GM12873 (cell line): ENCODE results near the gene ZNF467.

Experiments used
- TF ChIP-seq, protein P1 (sequence below): IDR thresholded peaks from 2 replicates; pipeline ENCODE4 v1.5.1; 2012; ENCODE audit warnings: low read depth, mild to moderate bottlenecking, moderate library complexity, low read length, control low read depth; ENCODE audit not compliant: insufficient read depth; ENCODE audit errors: missing control alignments

The ZNF467 gene

DNA sequence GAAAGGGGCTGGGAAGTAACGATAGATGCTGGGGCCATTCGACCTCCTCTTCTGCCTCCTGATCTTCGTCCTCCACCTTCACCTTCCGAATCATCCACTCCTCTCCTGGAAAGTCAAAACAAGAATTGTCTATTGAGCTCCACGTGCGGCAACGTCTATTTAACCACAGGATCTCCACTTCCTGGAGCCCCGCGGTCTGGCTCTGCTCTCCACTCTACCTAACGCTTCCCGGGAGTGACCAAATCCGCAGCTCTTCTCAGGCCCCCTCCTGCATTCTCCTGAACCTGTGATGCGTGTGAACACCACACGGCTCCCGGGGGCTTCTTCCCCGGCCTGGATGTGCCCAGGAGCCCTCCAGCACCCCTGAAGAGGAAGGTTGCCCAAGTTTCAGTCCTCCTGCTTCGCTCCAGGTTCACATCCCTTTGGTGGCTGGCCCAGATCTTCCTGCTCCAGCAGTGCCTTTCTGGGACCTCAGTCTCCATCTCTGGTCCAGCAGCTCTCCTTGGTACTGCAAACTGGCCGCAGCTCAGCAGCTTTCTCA, 7.2 kb downstream of the ZNF467 start:
- TF ChIP-seq, protein P1, sequence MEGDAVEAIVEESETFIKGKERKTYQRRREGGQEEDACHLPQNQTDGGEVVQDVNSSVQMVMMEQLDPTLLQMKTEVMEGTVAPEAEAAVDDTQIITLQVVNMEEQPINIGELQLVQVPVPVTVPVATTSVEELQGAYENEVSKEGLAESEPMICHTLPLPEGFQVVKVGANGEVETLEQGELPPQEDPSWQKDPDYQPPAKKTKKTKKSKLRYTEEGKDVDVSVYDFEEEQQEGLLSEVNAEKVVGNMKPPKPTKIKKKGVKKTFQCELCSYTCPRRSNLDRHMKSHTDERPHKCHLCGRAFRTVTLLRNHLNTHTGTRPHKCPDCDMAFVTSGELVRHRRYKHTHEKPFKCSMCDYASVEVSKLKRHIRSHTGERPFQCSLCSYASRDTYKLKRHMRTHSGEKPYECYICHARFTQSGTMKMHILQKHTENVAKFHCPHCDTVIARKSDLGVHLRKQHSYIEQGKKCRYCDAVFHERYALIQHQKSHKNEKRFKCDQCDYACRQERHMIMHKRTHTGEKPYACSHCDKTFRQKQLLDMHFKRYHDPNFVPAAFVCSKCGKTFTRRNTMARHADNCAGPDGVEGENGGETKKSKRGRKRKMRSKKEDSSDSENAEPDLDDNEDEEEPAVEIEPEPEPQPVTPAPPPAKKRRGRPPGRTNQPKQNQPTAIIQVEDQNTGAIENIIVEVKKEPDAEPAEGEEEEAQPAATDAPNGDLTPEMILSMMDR: no peak

DNA sequence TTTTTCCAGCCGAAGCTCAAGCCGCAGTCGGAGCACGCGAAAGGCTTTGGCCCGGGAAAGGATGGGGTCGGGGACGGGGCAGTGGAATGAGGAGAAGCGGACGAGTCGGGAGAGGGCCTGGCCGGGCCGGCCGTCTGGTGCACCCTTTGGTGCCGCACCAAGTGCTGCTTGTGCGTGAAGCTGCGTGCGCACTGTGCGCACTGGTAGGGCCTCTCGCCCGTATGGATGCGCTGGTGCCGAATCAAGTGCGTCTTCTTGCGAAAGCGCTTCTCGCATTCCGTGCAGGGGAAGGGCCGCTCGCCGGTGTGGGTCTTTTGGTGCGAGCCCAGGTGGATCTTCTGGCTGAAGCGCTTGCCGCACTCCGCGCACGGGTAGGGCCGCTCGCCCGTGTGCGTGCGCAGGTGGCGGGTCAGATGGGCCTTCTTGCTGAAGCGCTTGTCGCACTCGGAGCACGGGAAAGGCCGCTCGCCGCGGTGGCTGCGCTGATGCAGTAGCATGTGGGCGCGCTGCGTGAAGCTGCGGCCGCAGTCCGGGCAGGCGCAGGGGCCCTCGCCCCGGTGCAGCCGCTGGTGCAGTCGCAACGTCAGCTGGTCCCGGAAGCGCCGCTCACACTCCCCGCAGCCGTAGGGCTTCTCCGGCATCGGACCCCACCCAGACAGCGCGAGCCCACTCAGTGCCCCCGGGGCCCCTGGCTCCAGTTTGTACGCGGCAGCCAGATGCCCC, 7.8 kb downstream of the ZNF467 start:
- TF ChIP-seq, protein P1: no peak

DNA sequence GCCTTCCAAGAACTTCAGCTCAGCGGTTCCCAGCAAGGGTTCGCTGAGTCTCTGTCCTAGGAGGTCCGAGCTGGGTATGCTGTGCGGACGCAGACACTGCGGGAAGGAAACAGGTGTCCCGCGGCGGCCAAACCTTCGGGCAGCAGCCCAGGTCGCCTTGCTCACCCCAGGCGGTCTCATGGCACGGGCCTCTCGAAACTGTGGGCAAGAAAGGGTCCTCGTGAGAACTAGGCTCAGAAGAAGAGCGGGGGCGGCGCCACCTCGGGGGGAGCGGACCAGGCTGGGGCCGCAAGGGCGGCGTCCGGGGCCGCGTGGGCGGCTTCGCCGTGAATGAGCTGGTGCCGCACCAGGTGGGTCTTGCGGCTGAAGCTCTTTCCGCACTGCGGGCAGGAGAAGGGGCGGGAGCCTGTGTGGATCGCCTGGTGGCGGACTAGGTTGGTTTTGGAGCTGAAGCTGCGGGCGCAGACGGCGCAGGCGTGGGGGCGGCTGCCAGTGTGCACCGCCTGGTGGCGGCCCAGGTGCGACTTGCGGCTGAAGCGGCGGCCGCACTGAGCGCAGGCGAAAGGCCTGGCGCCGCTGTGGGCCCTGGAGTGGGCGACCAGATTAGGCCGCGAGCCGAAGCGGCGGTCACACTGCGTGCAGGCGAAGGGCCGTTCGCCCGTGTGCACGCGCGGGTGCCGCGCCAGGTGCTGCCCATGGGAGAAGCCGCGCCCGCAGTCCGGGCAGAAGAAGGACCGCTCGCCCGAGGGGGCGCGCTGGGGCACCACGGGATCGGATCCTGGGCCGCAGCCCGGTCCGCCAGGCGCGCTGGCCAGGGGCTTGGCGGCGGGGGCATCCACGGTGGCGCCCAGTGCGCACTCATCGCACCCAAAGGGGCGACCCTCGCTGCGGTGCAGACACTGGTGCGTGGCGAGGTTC, 8.6 kb downstream of the ZNF467 start:
- TF ChIP-seq, protein P1: no peak

DNA sequence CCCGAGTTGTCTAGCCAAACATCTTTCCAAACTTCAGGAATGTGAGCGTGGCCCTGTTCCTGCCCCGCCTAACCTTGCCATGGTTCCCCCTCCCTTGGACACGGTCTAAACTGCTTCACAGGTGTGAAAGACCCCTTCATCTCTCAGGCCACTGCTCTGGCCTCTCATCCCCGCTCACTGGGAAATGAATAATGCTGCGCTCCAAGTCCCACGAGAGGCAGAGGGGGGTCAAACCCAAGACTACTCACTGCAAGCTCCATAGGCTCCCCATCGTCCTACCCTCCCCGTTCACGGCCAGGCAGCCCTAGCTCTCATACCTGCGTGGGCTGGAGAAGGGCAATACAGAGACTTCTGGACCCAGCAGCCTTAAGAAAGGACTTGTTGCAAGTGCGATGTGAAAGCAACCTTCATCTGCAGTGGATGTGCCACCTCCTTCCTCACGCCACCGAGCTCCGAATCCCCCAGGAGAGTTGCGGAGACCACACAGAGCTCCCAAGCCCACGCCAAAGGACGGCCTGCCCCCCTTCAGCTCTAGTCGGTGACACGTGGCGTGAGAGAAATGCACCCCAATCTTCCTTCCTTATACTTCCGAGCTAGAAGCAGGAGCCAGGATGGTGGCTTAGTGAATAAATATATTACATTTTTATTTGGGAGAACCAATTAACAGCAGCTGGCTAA, 9.7 kb downstream of the ZNF467 start:
- TF ChIP-seq, protein P1: no peak

DNA sequence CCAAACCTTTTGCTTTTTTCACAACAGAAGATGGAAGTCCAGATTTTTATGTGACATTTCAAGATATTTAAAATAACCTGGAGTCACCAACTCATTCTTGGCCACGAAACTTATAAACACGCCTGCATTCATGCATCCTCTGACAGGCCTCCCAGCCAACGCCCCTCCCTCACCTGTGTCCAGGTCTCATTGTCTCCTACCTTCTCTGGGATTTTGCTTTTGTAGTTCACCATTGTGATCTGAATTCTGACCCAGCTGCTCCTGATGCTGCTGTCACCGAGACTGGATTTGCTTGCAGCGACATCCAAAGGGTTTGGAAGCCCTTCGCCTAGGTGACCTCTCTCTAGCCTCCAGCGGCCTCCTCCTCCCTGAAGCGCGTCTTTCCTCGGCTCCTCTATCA, 10.8 kb downstream of the ZNF467 start:
- TF ChIP-seq, protein P1: no peak

DNA sequence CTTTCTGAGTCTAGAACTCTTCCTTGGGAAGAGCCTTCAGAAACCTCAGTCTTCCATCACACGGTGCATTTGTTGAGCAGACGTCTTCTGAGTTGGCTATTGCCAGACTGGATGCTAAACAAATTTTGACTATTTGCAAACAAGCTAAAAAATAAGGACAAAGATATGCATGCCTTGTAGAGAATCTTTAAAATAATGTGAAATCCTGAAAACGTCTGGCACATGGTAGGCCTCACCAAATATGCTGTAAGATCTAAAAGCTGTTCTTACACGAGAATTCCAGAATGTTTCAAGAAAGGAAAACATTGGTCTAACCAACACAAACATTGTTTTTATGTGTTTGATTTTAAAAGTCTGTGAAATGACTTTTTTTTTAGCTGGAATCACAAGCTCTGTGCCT, 11.3 kb downstream of the ZNF467 start:
- TF ChIP-seq, protein P1: no peak
